ENCODE measurements around the gene TPM3. TPM values are rescaled to one million over a fixed set of nuclear protein-coding genes. Genes with fewer than 3 reads are reported as not detected.

TPM3 gene
- total and polyA plus RNA-seq, 2 donors (not counting 1 experiment from before 2014, with no cell fraction given): 215 to 842 TPM

DNA sequence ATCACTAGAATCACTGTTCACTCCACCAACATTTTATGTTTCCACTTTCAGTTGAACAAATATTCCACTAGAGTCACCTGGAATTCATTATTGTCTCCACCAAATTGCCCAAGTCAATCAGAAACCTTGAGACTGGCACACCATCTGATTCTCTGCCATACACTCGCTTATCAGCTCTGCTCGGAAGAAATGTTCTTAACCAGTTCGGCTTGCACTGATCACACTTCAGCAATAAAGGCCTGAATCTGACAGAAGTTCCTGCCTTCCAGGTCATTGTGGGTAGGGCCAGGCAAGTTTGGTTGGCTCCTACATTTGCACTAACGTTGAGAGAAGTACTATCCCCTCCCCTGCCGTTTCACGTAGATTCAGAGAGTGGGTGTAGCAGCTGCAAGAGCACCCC lies 10.0 kb downstream of the TPM3 start:
- no peak overlapping the region for H2AFZ ChIP-seq (ENCODE audit: low read length)
- peaks cover 18% of the 10 kb centered on the region for H3K4me1 ChIP-seq (ENCODE audit: control insufficient read depth, extremely low read depth, insufficient read depth, low read length)
- peak overlapping the region; percentile 92 for H3K27ac ChIP-seq (ENCODE audit: insufficient read depth, low read length)
- no peaks in the 10 kb centered on the region for H3K9me3 ChIP-seq (ENCODE audit: control insufficient read depth, insufficient read depth, low read depth, low read length)
- peaks cover 4% of the 10 kb centered on the region for H3K36me3 ChIP-seq (ENCODE audit: control insufficient read depth, insufficient read depth, low read length)
- TF ChIP-seq CTCF (conservative IDR thresholded peaks at IDR 0.05 in 1 of 2, IDR thresholded peaks at IDR 0.05 in 1 of 2; ENCODE audit: low read depth in 1 of 2, low read length in 2 of 2) (no peak), EZH2 (IDR thresholded peaks at IDR 0.05; ENCODE audit: low read length, missing control alignments) (no peak)
- H3K27me3 ChIP-seq (ENCODE audit: control insufficient read depth, insufficient read depth, low read length): no peaks in the 10 kb centered on the region
- peaks cover 59% of the 10 kb centered on the region for H3K79me2 ChIP-seq (ENCODE audit: control insufficient read depth, insufficient read depth, low read length)
- DNase-seq (ENCODE audit: low read depth in 2 of 2): no peak
- H3K4me3 ChIP-seq (replicated peaks in 1 of 4; ENCODE audit: control extremely low read depth in 1 of 4, insufficient read depth in 1 of 4, low read depth in 3 of 4, low read length in 4 of 4): peak overlapping the region; percentile 60 to 98 (median 82)
- peak overlapping the region; percentile 96 for H3K4me2 ChIP-seq (ENCODE audit: extremely low read depth, insufficient read depth, low read length)
- H3K9ac ChIP-seq (ENCODE audit: insufficient read depth, low read length): peak overlapping the region; percentile 74
- H4K20me1 ChIP-seq (ENCODE audit: control insufficient read depth, extremely low read depth, insufficient read depth, low read length): peaks cover 8% of the 10 kb centered on the region

DNA sequence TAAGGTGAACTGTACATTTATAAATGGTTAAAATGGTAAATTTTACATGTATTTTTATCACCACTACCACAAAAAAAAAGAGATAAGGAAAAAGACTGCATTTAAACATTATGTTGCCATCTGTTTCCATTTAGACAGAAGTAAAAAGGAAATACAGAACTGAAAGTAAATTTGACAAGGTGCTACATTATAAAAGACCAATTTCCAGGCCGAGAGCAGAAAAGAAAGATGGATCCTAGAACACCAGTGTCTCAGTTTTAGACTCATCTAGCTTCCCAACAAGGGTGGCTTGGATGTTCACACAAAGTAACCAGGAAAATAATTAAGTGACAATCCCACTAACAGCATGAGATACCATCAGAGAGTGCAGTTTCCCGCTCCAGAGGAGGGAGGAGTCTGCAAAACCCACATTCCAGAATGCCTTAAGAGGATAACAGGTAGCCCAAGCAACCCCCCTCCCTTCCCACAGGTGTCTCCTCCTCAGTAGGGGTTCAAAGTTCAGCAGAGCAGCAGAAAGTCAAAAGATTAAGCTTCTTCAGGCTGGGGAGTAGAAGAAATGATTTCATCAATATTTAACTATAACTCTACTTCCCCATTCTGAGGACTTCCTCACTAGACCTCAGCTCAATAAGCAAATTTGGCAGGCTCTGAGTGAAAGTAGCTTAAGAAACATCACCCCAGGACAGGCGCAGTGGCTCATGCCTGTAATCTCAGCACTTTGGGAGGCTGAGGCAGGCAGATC lies 11.8 kb downstream of the TPM3 start:
- Histone ChIP-seq H3K4me1 (ENCODE audit: control insufficient read depth, extremely low read depth, insufficient read depth, low read length) (peaks cover 20% of the 10 kb centered on the region), H3K36me3 (ENCODE audit: control insufficient read depth, insufficient read depth, low read length) (peaks cover 6% of the 10 kb centered on the region), H3K27me3 (ENCODE audit: control insufficient read depth, insufficient read depth, low read length) (no peaks in the 10 kb centered on the region), H2AFZ (ENCODE audit: low read length) (no peak overlapping the region), H3K9ac (ENCODE audit: insufficient read depth, low read length) (no peak overlapping the region), H3K4me2 (ENCODE audit: extremely low read depth, insufficient read depth, low read length) (peak overlapping the region; percentile 68), H3K79me2 (ENCODE audit: control insufficient read depth, insufficient read depth, low read length) (peaks cover 76% of the 10 kb centered on the region), H3K4me3 (replicated peaks in 1 of 4; ENCODE audit: control extremely low read depth in 1 of 4, insufficient read depth in 1 of 4, low read depth in 3 of 4, low read length in 4 of 4) (peak overlapping the region in 2 of 4 experiments; percentile 36 to 79), H3K27ac (ENCODE audit: insufficient read depth, low read length) (no peak overlapping the region), H4K20me1 (ENCODE audit: control insufficient read depth, extremely low read depth, insufficient read depth, low read length) (peaks cover 8% of the 10 kb centered on the region), H3K9me3 (ENCODE audit: control insufficient read depth, insufficient read depth, low read depth, low read length) (no peaks in the 10 kb centered on the region)
- DNase-seq (ENCODE audit: low read depth in 2 of 2): no peak
- TF ChIP-seq CTCF (conservative IDR thresholded peaks at IDR 0.05 in 1 of 2, IDR thresholded peaks at IDR 0.05 in 1 of 2; ENCODE audit: low read depth in 1 of 2, low read length in 2 of 2) (no peak), EZH2 (IDR thresholded peaks at IDR 0.05; ENCODE audit: low read length, missing control alignments) (no peak)

DNA sequence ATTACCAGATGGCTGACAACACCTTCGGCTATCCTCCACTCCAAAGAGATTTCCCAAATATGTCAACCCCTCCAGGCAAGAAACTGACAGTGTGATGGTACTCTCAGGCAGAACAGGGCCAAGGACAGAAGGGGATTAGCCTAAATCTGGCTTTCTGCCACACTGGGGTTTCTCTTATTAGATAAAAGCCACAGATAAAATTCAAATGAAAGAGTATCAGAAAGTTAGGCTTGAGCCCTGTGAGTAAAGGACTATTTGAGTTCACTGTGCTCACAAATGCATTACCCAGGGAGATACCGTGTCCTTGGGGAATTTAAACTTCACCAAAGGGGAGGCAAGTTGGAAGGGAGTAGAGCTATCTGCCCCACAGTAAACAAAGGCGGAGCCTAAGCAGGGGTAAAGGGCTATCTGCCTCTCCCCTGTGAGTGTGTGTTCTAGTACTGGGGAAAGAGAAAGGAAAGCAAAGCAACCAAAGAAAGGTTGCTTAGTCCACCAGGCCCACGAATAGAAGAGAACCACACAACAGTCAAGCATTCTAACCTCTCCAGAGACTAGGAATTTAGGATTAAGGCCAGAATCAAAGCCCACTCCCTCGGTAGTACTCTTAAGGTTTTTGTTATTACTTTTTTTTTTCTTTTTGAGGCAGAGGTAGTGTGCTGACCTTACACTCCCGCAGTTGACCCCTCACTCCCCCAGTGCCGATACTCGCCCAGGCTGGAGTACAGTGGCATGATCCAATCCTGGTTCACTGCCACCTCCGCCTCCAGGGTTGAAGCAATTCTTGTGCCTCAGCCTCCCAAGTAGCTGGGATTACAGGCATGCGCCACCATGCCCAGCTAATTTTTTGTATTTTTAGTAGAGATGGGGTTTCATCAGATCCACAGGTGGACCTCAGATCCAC lies 12.7 kb downstream of the TPM3 start:
- no peak for TF ChIP-seq EZH2 (IDR thresholded peaks at IDR 0.05; ENCODE audit: low read length, missing control alignments)
- no peak for TF ChIP-seq CTCF (conservative IDR thresholded peaks at IDR 0.05 in 1 of 2, IDR thresholded peaks at IDR 0.05 in 1 of 2; ENCODE audit: low read depth in 1 of 2, low read length in 2 of 2)
- no peak overlapping the region for H2AFZ ChIP-seq (ENCODE audit: low read length)
- H3K36me3 ChIP-seq (ENCODE audit: control insufficient read depth, insufficient read depth, low read length): peaks cover 6% of the 10 kb centered on the region
- H3K9me3 ChIP-seq (ENCODE audit: control insufficient read depth, insufficient read depth, low read depth, low read length): no peaks in the 10 kb centered on the region
- no peak overlapping the region for H3K9ac ChIP-seq (ENCODE audit: insufficient read depth, low read length)
- peaks cover 8% of the 10 kb centered on the region for H4K20me1 ChIP-seq (ENCODE audit: control insufficient read depth, extremely low read depth, insufficient read depth, low read length)
- H3K4me3 ChIP-seq (replicated peaks in 1 of 4; ENCODE audit: control extremely low read depth in 1 of 4, insufficient read depth in 1 of 4, low read depth in 3 of 4, low read length in 4 of 4): peak overlapping the region in 1 of 4 experiments; percentile 10
- H3K4me2 ChIP-seq (ENCODE audit: extremely low read depth, insufficient read depth, low read length): peak overlapping the region; percentile 7
- peaks cover 20% of the 10 kb centered on the region for H3K4me1 ChIP-seq (ENCODE audit: control insufficient read depth, extremely low read depth, insufficient read depth, low read length)
- peak overlapping the region; percentile 43 for H3K27ac ChIP-seq (ENCODE audit: insufficient read depth, low read length)
- peaks cover 83% of the 10 kb centered on the region for H3K79me2 ChIP-seq (ENCODE audit: control insufficient read depth, insufficient read depth, low read length)
- no peaks in the 10 kb centered on the region for H3K27me3 ChIP-seq (ENCODE audit: control insufficient read depth, insufficient read depth, low read length)
- no peak for DNase-seq (ENCODE audit: low read depth in 2 of 2)

Data from fibroblast of lung (primary cell).